ENCODE data around the gene DUSP7. TPM values are rescaled to one million over a fixed set of nuclear protein-coding genes. Genes with fewer than 3 reads are reported as not detected.

The DUSP7 gene
- total RNA-seq, 2 experiments from 2014 or later, result 4.8 to 5.2 TPM

DNA sequence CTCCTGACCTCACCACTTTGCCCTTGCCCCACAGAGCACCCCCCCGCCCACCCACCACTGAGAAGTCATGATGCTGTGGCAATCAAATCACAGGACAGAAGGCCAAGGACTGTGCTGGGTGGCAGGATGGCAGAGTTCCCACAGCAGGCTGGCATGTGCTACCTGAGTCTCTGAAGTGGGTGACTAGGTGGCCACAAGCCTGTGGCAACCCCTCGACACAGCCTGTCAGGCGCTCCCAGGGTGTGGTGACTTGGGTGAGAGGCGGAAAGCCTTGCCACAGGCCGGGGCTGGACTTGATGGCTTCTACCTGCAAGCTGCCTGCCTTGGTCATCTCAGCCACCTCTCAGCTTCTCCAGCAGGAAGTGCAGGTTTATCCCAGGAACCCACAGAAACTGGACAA lies 15.6 kb upstream of the DUSP7 start:
- Mint-ChIP-seq H3K9me3 (no peaks in the 10 kb centered on the region), H3K27me3 (no peaks in the 10 kb centered on the region), H3K4me3 (no peak overlapping the region), H3K36me3 (ENCODE audit: low read depth) (no peaks in the 10 kb centered on the region), H3K4me1 (ENCODE audit: low read depth) (no peaks in the 10 kb centered on the region), H3K27ac (no peak overlapping the region)
- Histone ChIP-seq H3K27me3 (ENCODE audit: control insufficient read depth in 1 of 2, insufficient read depth in 2 of 2, low read length in 2 of 2) (no peaks in the 10 kb centered on the region), H3K9me3 (ENCODE audit: control insufficient read depth in 1 of 2, insufficient read depth in 1 of 2, low read length in 2 of 2) (no peaks in the 10 kb centered on the region), H3K4me1 (ENCODE audit: insufficient read depth, low read length) (peaks cover 8% of the 10 kb centered on the region), H3K4me3 (ENCODE audit: low read length) (no peak overlapping the region), H3K36me3 (ENCODE audit: insufficient read depth, low read length) (no peaks in the 10 kb centered on the region), H3K27ac (ENCODE audit: low read depth in 1 of 2, low read length in 2 of 2) (no peak overlapping the region)
- peak in 2 of 14 experiments; percentile 13 to 38 for DNase-seq
- TF ChIP-seq, protein P1, sequence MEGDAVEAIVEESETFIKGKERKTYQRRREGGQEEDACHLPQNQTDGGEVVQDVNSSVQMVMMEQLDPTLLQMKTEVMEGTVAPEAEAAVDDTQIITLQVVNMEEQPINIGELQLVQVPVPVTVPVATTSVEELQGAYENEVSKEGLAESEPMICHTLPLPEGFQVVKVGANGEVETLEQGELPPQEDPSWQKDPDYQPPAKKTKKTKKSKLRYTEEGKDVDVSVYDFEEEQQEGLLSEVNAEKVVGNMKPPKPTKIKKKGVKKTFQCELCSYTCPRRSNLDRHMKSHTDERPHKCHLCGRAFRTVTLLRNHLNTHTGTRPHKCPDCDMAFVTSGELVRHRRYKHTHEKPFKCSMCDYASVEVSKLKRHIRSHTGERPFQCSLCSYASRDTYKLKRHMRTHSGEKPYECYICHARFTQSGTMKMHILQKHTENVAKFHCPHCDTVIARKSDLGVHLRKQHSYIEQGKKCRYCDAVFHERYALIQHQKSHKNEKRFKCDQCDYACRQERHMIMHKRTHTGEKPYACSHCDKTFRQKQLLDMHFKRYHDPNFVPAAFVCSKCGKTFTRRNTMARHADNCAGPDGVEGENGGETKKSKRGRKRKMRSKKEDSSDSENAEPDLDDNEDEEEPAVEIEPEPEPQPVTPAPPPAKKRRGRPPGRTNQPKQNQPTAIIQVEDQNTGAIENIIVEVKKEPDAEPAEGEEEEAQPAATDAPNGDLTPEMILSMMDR (IDR thresholded peaks at IDR 0.05), result no peak
- POLR2A ChIA-PET, result no interaction called here
- intact Hi-C loops (cut with DNase I, micrococcal nuclease), result no loop called here
- CTCF ChIA-PET, result no interaction called here
- ATAC-seq (ENCODE audit: poor library complexity), result peak; percentile 39

DNA sequence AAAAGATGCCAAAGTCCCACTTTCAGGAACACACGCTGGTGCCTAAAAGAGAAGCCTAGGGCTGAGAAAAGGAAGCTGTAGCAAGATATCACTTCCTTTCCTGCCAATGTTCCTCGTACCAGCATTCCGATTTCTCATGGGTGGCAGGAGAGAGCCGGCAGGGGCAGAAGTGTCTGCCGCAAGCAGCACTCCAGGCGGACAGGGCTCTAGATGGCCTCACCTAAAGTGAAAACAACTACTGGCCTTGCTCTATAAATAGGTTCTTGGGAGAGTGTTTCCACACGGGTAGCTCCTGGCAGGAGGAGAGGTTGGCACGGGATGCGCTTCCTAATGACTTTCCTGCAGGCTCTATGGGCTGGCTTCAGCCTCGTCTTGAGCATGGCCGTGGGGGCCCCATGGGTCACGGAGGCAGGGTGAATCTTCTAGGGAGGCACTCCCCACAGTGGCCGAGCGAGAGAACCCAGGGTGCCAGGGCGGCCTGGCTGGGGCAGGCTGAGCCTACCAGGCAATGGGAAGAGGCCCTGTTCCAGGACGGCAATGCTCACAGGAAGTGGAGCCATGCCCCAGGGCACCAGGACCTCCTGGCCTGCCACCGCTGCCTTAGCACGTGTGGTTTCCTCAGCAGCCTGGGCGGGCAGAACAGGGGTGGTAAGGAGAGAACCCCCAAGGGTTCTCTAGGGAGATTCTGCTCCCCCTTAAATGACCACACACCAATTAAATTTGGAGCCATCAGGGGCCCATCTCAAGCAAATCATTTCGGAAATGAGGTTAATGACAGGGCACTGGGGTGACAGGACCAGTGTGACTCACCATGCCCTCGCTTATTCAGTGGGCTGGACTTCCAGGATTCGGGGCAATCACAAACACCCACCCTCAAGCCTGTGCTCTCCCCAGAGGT lies 14.6 kb upstream of the DUSP7 start:
- Mint-ChIP-seq H3K4me3 (no peak overlapping the region), H3K4me1 (ENCODE audit: low read depth) (no peaks in the 10 kb centered on the region), H3K27ac (no peak overlapping the region), H3K36me3 (ENCODE audit: low read depth) (no peaks in the 10 kb centered on the region), H3K27me3 (no peaks in the 10 kb centered on the region), H3K9me3 (no peaks in the 10 kb centered on the region)
- TF ChIP-seq, protein P1 (IDR thresholded peaks at IDR 0.05), result no peak
- Histone ChIP-seq H3K27me3 (ENCODE audit: control insufficient read depth in 1 of 2, insufficient read depth in 2 of 2, low read length in 2 of 2) (no peaks in the 10 kb centered on the region), H3K27ac (ENCODE audit: low read depth in 1 of 2, low read length in 2 of 2) (no peak overlapping the region), H3K9me3 (ENCODE audit: control insufficient read depth in 1 of 2, insufficient read depth in 1 of 2, low read length in 2 of 2) (no peaks in the 10 kb centered on the region), H3K4me3 (ENCODE audit: low read length) (no peak overlapping the region), H3K4me1 (ENCODE audit: insufficient read depth, low read length) (peaks cover 8% of the 10 kb centered on the region), H3K36me3 (ENCODE audit: insufficient read depth, low read length) (no peaks in the 10 kb centered on the region)
- ATAC-seq (ENCODE audit: poor library complexity) (no peak), DNase-seq (peak in 2 of 14 experiments; percentile 24 to 41)
- intact Hi-C loops (cut with DNase I, micrococcal nuclease), result no loop called here
- CTCF ChIA-PET, result no interaction called here
- POLR2A ChIA-PET, result no interaction called here

- no peak overlapping the region for H3K27ac Mint-ChIP-seq
- no peaks in the 10 kb centered on the region for H3K27me3 ChIP-seq (ENCODE audit: control insufficient read depth in 1 of 2, insufficient read depth in 2 of 2, low read length in 2 of 2)
- no peak overlapping the region for H3K4me3 ChIP-seq (ENCODE audit: low read length)
- DNase-seq, result no peak
- TF ChIP-seq, protein P1 (IDR thresholded peaks at IDR 0.05), result no peak
- ChIA-PET POLR2A (no interaction called here), CTCF (no interaction called here)
- no peak for ATAC-seq (ENCODE audit: poor library complexity)
- H3K9me3 ChIP-seq (ENCODE audit: control insufficient read depth in 1 of 2, insufficient read depth in 1 of 2, low read length in 2 of 2), result no peaks in the 10 kb centered on the region
- no peaks in the 10 kb centered on the region for H3K36me3 ChIP-seq (ENCODE audit: insufficient read depth, low read length)
- H3K36me3 Mint-ChIP-seq (ENCODE audit: low read depth), result no peaks in the 10 kb centered on the region
- no peak overlapping the region for H3K4me3 Mint-ChIP-seq
- H3K9me3 Mint-ChIP-seq, result no peaks in the 10 kb centered on the region
- no peaks in the 10 kb centered on the region for H3K4me1 Mint-ChIP-seq (ENCODE audit: low read depth)
- H3K27ac ChIP-seq (ENCODE audit: low read depth in 1 of 2, low read length in 2 of 2), result no peak overlapping the region
- peaks cover 8% of the 10 kb centered on the region for H3K4me1 ChIP-seq (ENCODE audit: insufficient read depth, low read length)
- intact Hi-C loops (cut with DNase I, micrococcal nuclease), result no loop called here
- no peaks in the 10 kb centered on the region for H3K27me3 Mint-ChIP-seq
These were observed 13.5 kb upstream of the DUSP7 start for GRCh38 chr3:52069855-52070254.
